Astrocyte of the cerebellum (primary cell): ENCODE data around the gene ABL1.

Experiments
- DNase-seq: peaks from one replicate; pipeline ENCODE4 v3.0.0-alpha.2; 2011; ENCODE audit warnings: low read depth
- H3K4me3 ChIP-seq: 2 replicates; pipeline ENCODE4 v1.5.1; 2011; ENCODE audit warnings: mild to moderate bottlenecking, low read depth, low read length, moderate library complexity
- in situ Hi-C: cut with HindIII; loops from 2 replicates; pipeline ENCODE4 v1.10.0; 2017; ENCODE audit warnings: low sequenced_read_pairs
- TF ChIP-seq, protein P1 (sequence below): IDR thresholded peaks from 2 replicates; pipeline ENCODE4 v1.5.1; 2012; ENCODE audit warnings: low read length, low read depth, moderate library complexity, mild to moderate bottlenecking; ENCODE audit errors: missing control alignments

Gene ABL1

GRCh38 chr9:130930804-130931349, 95.8 kb downstream of the ABL1 start:
- in situ Hi-C loops, result no loop called here
- DNase-seq, result no peak
- TF ChIP-seq, protein P1, sequence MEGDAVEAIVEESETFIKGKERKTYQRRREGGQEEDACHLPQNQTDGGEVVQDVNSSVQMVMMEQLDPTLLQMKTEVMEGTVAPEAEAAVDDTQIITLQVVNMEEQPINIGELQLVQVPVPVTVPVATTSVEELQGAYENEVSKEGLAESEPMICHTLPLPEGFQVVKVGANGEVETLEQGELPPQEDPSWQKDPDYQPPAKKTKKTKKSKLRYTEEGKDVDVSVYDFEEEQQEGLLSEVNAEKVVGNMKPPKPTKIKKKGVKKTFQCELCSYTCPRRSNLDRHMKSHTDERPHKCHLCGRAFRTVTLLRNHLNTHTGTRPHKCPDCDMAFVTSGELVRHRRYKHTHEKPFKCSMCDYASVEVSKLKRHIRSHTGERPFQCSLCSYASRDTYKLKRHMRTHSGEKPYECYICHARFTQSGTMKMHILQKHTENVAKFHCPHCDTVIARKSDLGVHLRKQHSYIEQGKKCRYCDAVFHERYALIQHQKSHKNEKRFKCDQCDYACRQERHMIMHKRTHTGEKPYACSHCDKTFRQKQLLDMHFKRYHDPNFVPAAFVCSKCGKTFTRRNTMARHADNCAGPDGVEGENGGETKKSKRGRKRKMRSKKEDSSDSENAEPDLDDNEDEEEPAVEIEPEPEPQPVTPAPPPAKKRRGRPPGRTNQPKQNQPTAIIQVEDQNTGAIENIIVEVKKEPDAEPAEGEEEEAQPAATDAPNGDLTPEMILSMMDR, result no peak
- no peak overlapping the region for H3K4me3 ChIP-seq

- no peak for DNase-seq
- TF ChIP-seq, protein P1, result no peak
- H3K4me3 ChIP-seq, result no peak overlapping the region
- in situ Hi-C loops, result no loop called here
Observed at GRCh38 chr9:130931508-130932254, 96.6 kb downstream of the ABL1 start.

DNA sequence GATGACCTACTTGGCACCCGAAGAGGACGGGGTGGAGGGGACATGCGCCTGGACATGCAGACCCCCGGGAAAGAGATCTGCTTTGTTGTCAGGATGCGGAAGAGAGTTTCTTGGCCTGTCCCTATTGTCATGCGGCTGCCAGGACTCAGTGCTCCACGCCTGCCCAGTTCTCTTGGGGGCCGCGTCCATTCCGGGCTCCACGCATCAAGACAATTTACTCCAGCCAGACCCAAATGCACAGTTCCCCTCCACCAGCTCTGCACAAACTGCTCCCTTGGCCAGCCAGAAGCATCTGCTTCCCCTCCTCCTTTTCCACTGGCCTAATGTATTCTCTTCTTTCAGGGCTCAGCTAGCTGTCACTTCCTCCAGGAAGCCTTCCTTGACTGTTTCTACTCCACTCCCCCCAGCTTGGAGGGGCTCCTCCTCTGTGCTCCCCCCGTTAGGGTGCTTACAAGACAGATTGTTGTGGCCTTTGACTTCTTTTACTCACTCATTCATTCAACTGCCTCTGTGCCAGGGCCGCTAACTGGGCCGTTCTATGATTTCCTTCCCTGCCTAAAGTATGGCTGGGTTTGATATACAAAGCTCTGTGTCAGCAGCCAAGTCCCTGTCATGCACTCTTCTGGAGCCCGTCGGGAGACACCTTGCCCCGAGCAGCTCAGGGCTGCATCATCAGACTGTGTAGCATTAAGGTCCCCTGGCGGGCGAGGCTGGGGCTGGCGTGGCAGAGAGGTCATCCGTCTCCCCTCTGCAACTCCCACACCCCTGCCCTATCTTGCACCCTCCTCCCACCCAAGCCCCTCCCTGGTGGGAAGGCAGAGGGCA, 97.4 kb downstream of the ABL1 start:
- in situ Hi-C loops, result no loop called here
- TF ChIP-seq, protein P1, result no peak
- no peak for DNase-seq
- no peak overlapping the region for H3K4me3 ChIP-seq

DNA sequence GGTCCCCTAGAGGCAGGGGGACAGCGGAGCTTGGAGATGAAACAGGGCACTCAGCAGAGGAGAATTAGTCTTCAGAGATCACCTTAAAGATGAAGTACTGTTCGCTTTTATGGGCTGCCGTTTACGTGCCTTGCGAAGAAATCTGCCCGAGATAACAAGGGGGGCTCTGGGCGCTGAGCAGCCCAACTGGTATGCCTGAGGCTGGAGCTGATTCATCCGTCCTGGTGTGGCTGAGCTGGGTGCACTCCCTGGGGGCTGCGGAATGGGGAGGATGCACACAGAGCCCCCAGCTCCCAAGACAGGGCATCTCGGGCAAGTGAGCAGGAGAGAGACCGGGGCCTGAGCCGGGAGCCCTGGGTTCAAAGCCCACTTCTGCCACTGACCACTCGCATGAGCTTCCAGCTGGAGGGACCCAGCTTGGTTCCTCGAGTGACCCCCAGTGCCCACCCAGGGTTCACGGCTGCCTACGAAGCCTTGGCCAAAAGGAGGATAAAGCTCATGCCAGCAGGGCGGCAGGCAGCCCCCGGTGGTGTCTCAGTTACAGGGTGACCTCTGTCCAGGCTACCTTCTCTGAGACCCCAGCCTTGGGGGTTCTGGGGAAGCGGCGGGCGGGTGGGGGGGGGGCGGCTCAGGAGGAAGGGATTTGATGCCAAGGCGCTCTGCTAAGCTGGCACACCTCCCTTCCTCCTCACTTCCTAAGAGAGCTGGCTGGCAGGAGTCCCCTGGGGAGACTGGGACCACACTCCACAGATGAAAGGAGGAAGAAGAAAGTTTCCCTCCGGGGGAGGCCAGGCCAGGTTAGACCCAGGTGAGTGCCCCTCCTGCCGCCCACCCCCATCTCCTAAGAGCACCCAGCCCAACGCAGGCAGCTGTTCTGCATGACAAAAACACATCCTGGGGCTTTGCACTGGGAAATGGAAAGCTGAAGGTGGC, 98.3 kb downstream of the ABL1 start:
- peak; percentile 16 for DNase-seq
- in situ Hi-C loops, result no loop called here
- H3K4me3 ChIP-seq, result no peak overlapping the region
- TF ChIP-seq, protein P1, result no peak

- in situ Hi-C loops, result no loop called here
- no peak overlapping the region for H3K4me3 ChIP-seq
- no peak for DNase-seq
- TF ChIP-seq, protein P1, result no peak
Observed at GRCh38 chr9:130934246-130934645, 99.2 kb downstream of the ABL1 start.
